ENCODE measurements around the gene GREB1L. TPM values are rescaled to one million over a fixed set of nuclear protein-coding genes. Genes with fewer than 3 reads are reported as not detected.

The GREB1L gene
- total RNA-seq, 4 donors from 2014 or later, result 13.2 to 16.0 (median 14.5) TPM

- peaks cover 8 to 52% (median 16%) of the 10 kb centered on the region in 4 donors for H3K36me3 ChIP-seq
- no peaks in the 10 kb centered on the region for H3K9me3 ChIP-seq
- TF ChIP-seq POLR2AphosphoS5 (IDR thresholded peaks at IDR 0.05) (no peak), CTCF (IDR thresholded peaks at IDR 0.05) (no peak), POLR2A (IDR thresholded peaks at IDR 0.05; ENCODE audit: low read depth) (no peak), EP300 (IDR thresholded peaks at IDR 0.05) (no peak)
- no peak for DNase-seq (ENCODE audit: extremely low spot score)
- 100% methylated on average over 5 of the region's 5 CpGs for WGBS
- intact Hi-C loops (cut with DNase I), result no loop called here
- H3K4me3 ChIP-seq, result no peak overlapping the region
- H3K27ac ChIP-seq (replicated peaks in 1 of 4), result no peak overlapping the region
- no peaks in the 10 kb centered on the region for H3K4me1 ChIP-seq
- H3K27me3 ChIP-seq, result no peaks in the 10 kb centered on the region
These were observed 271.7 kb downstream of the GREB1L start for GRCh38 chr18:21513741-21514140.

- TF ChIP-seq POLR2AphosphoS5 (IDR thresholded peaks at IDR 0.05) (no peak), POLR2A (IDR thresholded peaks at IDR 0.05; ENCODE audit: low read depth) (no peak), EP300 (IDR thresholded peaks at IDR 0.05) (no peak), CTCF (IDR thresholded peaks at IDR 0.05) (no peak)
- intact Hi-C loops (cut with DNase I), result no loop called here
- Histone ChIP-seq H3K36me3 (peaks cover 0 to 36% (median 16%) of the 10 kb centered on the region in 4 donors), H3K27ac (replicated peaks in 1 of 4) (no peak overlapping the region), H3K27me3 (no peaks in the 10 kb centered on the region), H3K4me1 (peaks cover 0 to 25% (median 13%) of the 10 kb centered on the region in 4 donors), H3K4me3 (no peak overlapping the region), H3K9me3 (no peaks in the 10 kb centered on the region)
- no peak for DNase-seq (ENCODE audit: extremely low spot score)
- 90% methylated on average over 6 of the region's 6 CpGs for WGBS
These were observed 280.5 kb downstream of the GREB1L start for GRCh38 chr18:21522530-21522929.

DNA sequence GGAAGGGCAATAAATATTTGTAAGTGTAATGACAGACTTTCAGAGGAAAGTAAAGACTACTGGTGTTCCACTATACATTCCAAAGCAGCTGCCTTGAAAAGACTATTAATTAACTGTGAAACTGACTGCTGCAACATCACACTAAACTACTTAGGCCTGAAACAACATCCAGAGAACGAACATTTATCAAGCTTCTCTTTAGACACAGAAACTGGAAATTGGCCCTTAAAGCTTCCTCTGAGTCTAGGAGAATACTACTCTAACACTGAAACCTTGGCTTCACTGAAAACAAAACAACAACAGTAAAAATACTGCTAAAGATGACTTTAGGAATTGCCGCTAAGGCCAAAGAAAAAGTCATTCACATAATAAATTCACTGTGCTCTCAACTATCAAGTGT is 283.9 kb downstream of the GREB1L start:
- intact Hi-C loops (cut with DNase I), result no loop called here
- H3K36me3 ChIP-seq, result peaks cover 4 to 54% (median 30%) of the 10 kb centered on the region in 4 donors

DNA sequence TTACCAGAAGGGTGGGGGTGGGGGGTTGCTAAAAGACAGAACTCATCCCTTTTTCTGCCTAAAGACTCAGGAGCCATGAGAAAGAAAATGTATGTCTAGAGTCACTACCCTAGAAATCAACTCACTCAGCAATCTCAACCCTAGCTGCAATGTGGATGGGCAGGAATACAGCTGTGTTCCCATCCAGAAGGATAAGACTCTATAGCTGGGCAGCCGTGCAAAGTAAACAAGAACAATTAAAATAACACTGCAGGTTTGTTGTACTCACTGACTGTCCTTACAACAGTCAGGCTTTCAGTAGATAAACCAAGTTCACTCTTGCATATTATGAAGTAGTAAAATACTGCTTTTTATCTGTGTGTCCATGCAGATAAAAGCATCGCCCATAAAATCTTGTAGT is 284.4 kb downstream of the GREB1L start:
- 73% methylated on average over 2 of the region's 2 CpGs for WGBS
- DNase-seq (ENCODE audit: extremely low spot score), result no peak
- Histone ChIP-seq H3K27me3 (no peaks in the 10 kb centered on the region), H3K36me3 (peaks cover 4 to 60% (median 33%) of the 10 kb centered on the region in 4 donors), H3K9me3 (no peaks in the 10 kb centered on the region), H3K4me1 (peaks cover 0 to 25% (median 13%) of the 10 kb centered on the region in 4 donors), H3K4me3 (no peak overlapping the region), H3K27ac (replicated peaks in 1 of 4) (no peak overlapping the region)
- no peak for TF ChIP-seq POLR2A (IDR thresholded peaks at IDR 0.05; ENCODE audit: low read depth)
- no peak for TF ChIP-seq POLR2AphosphoS5 (IDR thresholded peaks at IDR 0.05)
- TF ChIP-seq CTCF (IDR thresholded peaks at IDR 0.05), result no peak
- no peak for TF ChIP-seq EP300 (IDR thresholded peaks at IDR 0.05)
- intact Hi-C loops (cut with DNase I), result no loop called here

More for the DNA sequence above, 283.9 kb downstream of the GREB1L start:
- 51% methylated on average over 2 of the region's 2 CpGs for WGBS
- no peaks in the 10 kb centered on the region for H3K27me3 ChIP-seq
- H3K27ac ChIP-seq (replicated peaks in 1 of 4), result peak overlapping the region in 1 of 4 donors; percentile 27
- no peak for TF ChIP-seq POLR2A (IDR thresholded peaks at IDR 0.05; ENCODE audit: low read depth)
- no peak for TF ChIP-seq EP300 (IDR thresholded peaks at IDR 0.05)
- TF ChIP-seq CTCF (IDR thresholded peaks at IDR 0.05), result no peak
- no peak for TF ChIP-seq POLR2AphosphoS5 (IDR thresholded peaks at IDR 0.05)
- H3K4me1 ChIP-seq, result peaks cover 0 to 25% (median 13%) of the 10 kb centered on the region in 4 donors
- DNase-seq (ENCODE audit: extremely low spot score), result no peak
- H3K4me3 ChIP-seq, result no peak overlapping the region
- no peaks in the 10 kb centered on the region for H3K9me3 ChIP-seq

- Histone ChIP-seq H3K27me3 (no peaks in the 10 kb centered on the region), H3K4me1 (peaks cover 0 to 9% (median 0%) of the 10 kb centered on the region in 4 donors), H3K4me3 (no peak overlapping the region), H3K27ac (replicated peaks in 1 of 4) (no peak overlapping the region), H3K9me3 (no peaks in the 10 kb centered on the region), H3K36me3 (peaks cover 14 to 91% (median 58%) of the 10 kb centered on the region in 4 donors)
- no peak for DNase-seq (ENCODE audit: extremely low spot score)
- 57% methylated on average over 1 of the region's 1 CpG for WGBS
- intact Hi-C loops (cut with DNase I), result no loop called here
- TF ChIP-seq CTCF (IDR thresholded peaks at IDR 0.05), result no peak
These were observed 292.3 kb downstream of the GREB1L start for GRCh38 chr18:21534327-21534726.

All from esophagus muscularis mucosa (tissue), 4 donors.